Smooth muscle cell (in vitro differentiated cells): ENCODE results near the gene FOXE1. TPM values are rescaled to one million over a fixed set of nuclear protein-coding genes. Genes with fewer than 3 reads are reported as not detected.

Source experiments
- DNase-seq: peaks from one replicate; lab custom pipeline; 2025; ENCODE audit not compliant: unreplicated experiment; lab: John Stamatoyannopoulos, UW
- H2AFZ ChIP-seq: fragments of 200-600 bp; sonication (generic); 2 replicates; pipeline ENCODE4 v1.6.0; 2016; ENCODE audit warnings: antibody characterized with exemption, low read depth, mild to moderate bottlenecking
- H3F3A ChIP-seq: fragments of 200-600 bp; sonication (generic); 2 replicates; pipeline ENCODE4 v1.6.0; 2017; ENCODE audit warnings: antibody characterized with exemption, low read depth
- H3K27ac ChIP-seq: fragments of 200-600 bp; sonication (generic); 2 replicates; pipeline ENCODE4 v1.5.1; 2016; ENCODE audit warnings: low read depth, mild to moderate bottlenecking
- H3K27me3 ChIP-seq: fragments of 200-600 bp; sonication (generic); 2 replicates; pipeline ENCODE4 v1.6.1; 2016; ENCODE audit warnings: low read depth, mild to moderate bottlenecking
- H3K36me3 ChIP-seq: fragments of 200-600 bp; sonication (generic); 2 replicates; pipeline ENCODE4 v1.5.1; 2016; ENCODE audit warnings: low read depth
- H3K4me1 ChIP-seq: fragments of 200-600 bp; sonication (generic); 2 replicates; pipeline ENCODE4 v1.5.1; 2016; ENCODE audit warnings: low read depth
- H3K4me2 ChIP-seq: fragments of 200-600 bp; sonication (generic); 2 replicates; pipeline ENCODE4 v1.6.0; 2016; ENCODE audit warnings: mild to moderate bottlenecking
- H3K4me3 ChIP-seq: fragments of 200-600 bp; sonication (generic); 2 replicates; pipeline ENCODE4 v1.5.1; 2016; ENCODE audit warnings: mild to moderate bottlenecking
- H3K79me2 ChIP-seq: fragments of 200-600 bp; sonication (generic); 2 replicates; pipeline ENCODE4 v1.6.0; 2016; ENCODE audit warnings: low read depth, mild to moderate bottlenecking
- H3K9ac ChIP-seq: fragments of 200-600 bp; sonication (generic); 2 replicates; pipeline ENCODE4 v1.6.0; 2016; ENCODE audit warnings: low read depth
- H3K9me3 ChIP-seq: fragments of 200-600 bp; sonication (generic); replicated peaks from 2 replicates; pipeline ENCODE4 v1.5.1; 2016; ENCODE audit warnings: low read depth
- H4K20me1 ChIP-seq: fragments of 200-600 bp; sonication (generic); 2 replicates; pipeline ENCODE4 v1.6.0; 2016; ENCODE audit warnings: low read depth
- CTCF ChIP-seq: fragments of 200-600 bp; sonication (generic); IDR thresholded peaks from 2 replicates; pipeline ENCODE4 v1.5.1; 2017; ENCODE audit warnings: borderline replicate concordance, mild to moderate bottlenecking, antibody characterized with exemption; ENCODE audit not compliant: insufficient read depth, poor library complexity, severe bottlenecking
- WGBS: methylation state at CpG from one replicate; pipeline ENCODE4 v1.1.7; 2016; ENCODE audit warnings: low lambda C conversion rate; 5-methylcytosine and 5-hydroxymethylcytosine counted together
- polyA plus RNA-seq: library from polyadenylated mRNA; unstranded; fragments of >200 nt; fragmentation: Nextera tagmentation; extraction: Ambion mirVana; gene quantifications from 2 replicates; pipeline ENCODE4 v1.2.1, GENCODE V29; 2016
- total RNA-seq: library from RNA; depleted of rRNA; stranded (reverse); fragments of >200 nt; gene quantifications from 2 replicates; pipeline ENCODE4 v1.2.3, GENCODE V29; 2014

FOXE1 gene
- total and polyA plus RNA-seq, 2 experiments from 2014 or later = not detected

GRCh38 chr9:97849980-97850379 is 3.0 kb upstream of the FOXE1 start:
- H3F3A ChIP-seq = no peaks in the 10 kb centered on the region
- no peaks in the 10 kb centered on the region for H3K36me3 ChIP-seq
- no peak overlapping the region for H3K9ac ChIP-seq
- peaks cover 13% of the 10 kb centered on the region for H3K4me1 ChIP-seq
- no peaks in the 10 kb centered on the region for H4K20me1 ChIP-seq
- H3K27ac ChIP-seq = no peak overlapping the region
- TF ChIP-seq CTCF = no peak
- no peak overlapping the region for H3K4me3 ChIP-seq
- 27% methylated on average over 3 of the region's 3 CpGs for WGBS
- no peaks in the 10 kb centered on the region for H3K79me2 ChIP-seq
- no peak for DNase-seq
- H3K27me3 ChIP-seq = peaks cover 100% of the 10 kb centered on the region
- H3K4me2 ChIP-seq = no peak overlapping the region
- H2AFZ ChIP-seq = no peak overlapping the region
- H3K9me3 ChIP-seq = no peaks in the 10 kb centered on the region

GRCh38 chr9:97850746-97851445 is 2.1 kb upstream of the FOXE1 start:
- H4K20me1 ChIP-seq = no peaks in the 10 kb centered on the region
- DNase-seq = no peak
- H3K9ac ChIP-seq = no peak overlapping the region
- no peak overlapping the region for H3K4me3 ChIP-seq
- no peak for TF ChIP-seq CTCF
- no peaks in the 10 kb centered on the region for H3K9me3 ChIP-seq
- peaks cover 13% of the 10 kb centered on the region for H3K4me1 ChIP-seq
- no peaks in the 10 kb centered on the region for H3K36me3 ChIP-seq
- no peaks in the 10 kb centered on the region for H3K79me2 ChIP-seq
- 30% methylated on average over 13 of the region's 13 CpGs for whole genome bisulfite sequencing
- H3K27me3 ChIP-seq = peaks cover 100% of the 10 kb centered on the region
- no peak overlapping the region for H3K27ac ChIP-seq
- no peak overlapping the region for H3K4me2 ChIP-seq
- no peaks in the 10 kb centered on the region for H3F3A ChIP-seq
- H2AFZ ChIP-seq = no peak overlapping the region

GRCh38 chr9:97851446-97851883 is 1.6 kb upstream of the FOXE1 start:
- Histone ChIP-seq H3K36me3 (no peaks in the 10 kb centered on the region), H3K4me2 (no peak overlapping the region), H2AFZ (no peak overlapping the region), H4K20me1 (no peaks in the 10 kb centered on the region), H3K79me2 (no peaks in the 10 kb centered on the region), H3K27ac (no peak overlapping the region), H3K4me1 (peaks cover 13% of the 10 kb centered on the region), H3K9ac (no peak overlapping the region), H3K4me3 (no peak overlapping the region), H3F3A (no peaks in the 10 kb centered on the region), H3K9me3 (no peaks in the 10 kb centered on the region), H3K27me3 (peaks cover 100% of the 10 kb centered on the region)
- TF ChIP-seq CTCF = no peak
- no peak for DNase-seq
- 7% methylated on average over 23 of the region's 23 CpGs for WGBS

GRCh38 chr9:97852001-97852398 is 1.0 kb upstream of the FOXE1 start:
- no peak overlapping the region for H2AFZ ChIP-seq
- DNase-seq = no peak
- no peaks in the 10 kb centered on the region for H3K79me2 ChIP-seq
- no peak overlapping the region for H3K9ac ChIP-seq
- H3K4me2 ChIP-seq = no peak overlapping the region
- no peak for TF ChIP-seq CTCF
- peaks cover 13% of the 10 kb centered on the region for H3K4me1 ChIP-seq
- H3K4me3 ChIP-seq = no peak overlapping the region
- WGBS = 1% methylated on average over 20 of the region's 24 CpGs
- peaks cover 100% of the 10 kb centered on the region for H3K27me3 ChIP-seq
- H3F3A ChIP-seq = no peaks in the 10 kb centered on the region
- no peaks in the 10 kb centered on the region for H3K9me3 ChIP-seq
- no peaks in the 10 kb centered on the region for H3K36me3 ChIP-seq
- H4K20me1 ChIP-seq = no peaks in the 10 kb centered on the region
- H3K27ac ChIP-seq = no peak overlapping the region
